Measurements from ENCODE around the gene SIVA1. TPM values are rescaled to one million over a fixed set of nuclear protein-coding genes. Genes with fewer than 3 reads are reported as not detected.

The SIVA1 gene
- total RNA-seq, 2 donors from 2014 or later = 111 to 130 TPM

DNA sequence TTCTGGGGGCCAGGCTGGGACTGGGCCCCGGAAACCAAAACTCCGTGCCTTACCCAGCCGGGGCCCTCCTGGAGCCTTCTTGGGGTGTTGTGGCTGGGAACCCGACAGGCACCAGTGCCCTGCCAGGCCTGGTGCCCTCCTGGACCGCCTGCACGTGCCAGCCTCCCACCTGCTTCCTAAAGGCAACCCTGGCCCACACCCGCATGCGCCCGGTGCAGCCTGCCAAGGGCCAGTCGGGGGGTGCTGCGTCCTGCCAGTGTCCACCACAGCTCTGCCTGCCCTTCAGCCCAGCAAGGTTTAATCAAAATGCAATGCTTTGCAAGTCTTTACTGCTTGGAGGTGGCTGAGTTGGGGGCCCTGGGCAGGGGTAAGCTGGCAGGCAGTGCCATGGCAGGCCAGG is 34.1 kb upstream of the SIVA1 start:
- Histone ChIP-seq H3K36me3 (replicated peaks in 1 of 2; ENCODE audit: insufficient read depth in 1 of 2, low read depth in 2 of 2) (no peaks in the 10 kb centered on the region), H3K4me3 (no peak overlapping the region), H3K27me3 (no peaks in the 10 kb centered on the region), H3K4me1 (peaks cover 9% of the 10 kb centered on the region), H3K27ac (no peak overlapping the region), H3K9me3 (no peaks in the 10 kb centered on the region)
- 90% methylated on average over 11 of the region's 11 CpGs; no CpG with 5 or more reads in 1 of the 2 donors for WGBS, 2 donors
- ATAC-seq (no peak), DNase-seq (no peak)
- TF ChIP-seq POLR2A (IDR thresholded peaks at IDR 0.05) = no peak
- TF ChIP-seq, protein P1, sequence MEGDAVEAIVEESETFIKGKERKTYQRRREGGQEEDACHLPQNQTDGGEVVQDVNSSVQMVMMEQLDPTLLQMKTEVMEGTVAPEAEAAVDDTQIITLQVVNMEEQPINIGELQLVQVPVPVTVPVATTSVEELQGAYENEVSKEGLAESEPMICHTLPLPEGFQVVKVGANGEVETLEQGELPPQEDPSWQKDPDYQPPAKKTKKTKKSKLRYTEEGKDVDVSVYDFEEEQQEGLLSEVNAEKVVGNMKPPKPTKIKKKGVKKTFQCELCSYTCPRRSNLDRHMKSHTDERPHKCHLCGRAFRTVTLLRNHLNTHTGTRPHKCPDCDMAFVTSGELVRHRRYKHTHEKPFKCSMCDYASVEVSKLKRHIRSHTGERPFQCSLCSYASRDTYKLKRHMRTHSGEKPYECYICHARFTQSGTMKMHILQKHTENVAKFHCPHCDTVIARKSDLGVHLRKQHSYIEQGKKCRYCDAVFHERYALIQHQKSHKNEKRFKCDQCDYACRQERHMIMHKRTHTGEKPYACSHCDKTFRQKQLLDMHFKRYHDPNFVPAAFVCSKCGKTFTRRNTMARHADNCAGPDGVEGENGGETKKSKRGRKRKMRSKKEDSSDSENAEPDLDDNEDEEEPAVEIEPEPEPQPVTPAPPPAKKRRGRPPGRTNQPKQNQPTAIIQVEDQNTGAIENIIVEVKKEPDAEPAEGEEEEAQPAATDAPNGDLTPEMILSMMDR (IDR thresholded peaks at IDR 0.05) = no peak
- intact Hi-C loops (cut with DNase I) = no loop called here

DNA sequence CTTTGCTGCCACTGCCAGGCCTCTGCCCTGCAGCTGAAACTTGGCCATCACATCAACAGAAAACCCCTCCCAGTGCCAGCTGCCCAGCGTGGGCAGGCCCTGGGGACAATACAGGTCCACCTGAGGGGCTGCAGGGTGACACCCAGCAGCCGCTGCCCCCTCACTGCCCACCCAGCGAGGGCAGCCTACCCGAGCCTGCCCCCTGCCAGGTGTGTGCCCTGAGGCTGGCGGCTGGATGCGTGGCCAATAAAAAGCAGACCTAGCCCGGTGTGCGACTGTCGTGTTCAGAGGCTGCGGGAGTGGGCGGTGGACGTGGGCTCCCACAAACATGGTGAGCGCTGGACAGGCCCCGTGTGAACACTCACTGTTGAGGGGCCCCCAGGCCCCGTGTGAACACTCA is 33.6 kb upstream of the SIVA1 start:
- 91 to 93% methylated on average over 6 to 15 of the region's 15 CpGs for WGBS, 2 donors

DNA sequence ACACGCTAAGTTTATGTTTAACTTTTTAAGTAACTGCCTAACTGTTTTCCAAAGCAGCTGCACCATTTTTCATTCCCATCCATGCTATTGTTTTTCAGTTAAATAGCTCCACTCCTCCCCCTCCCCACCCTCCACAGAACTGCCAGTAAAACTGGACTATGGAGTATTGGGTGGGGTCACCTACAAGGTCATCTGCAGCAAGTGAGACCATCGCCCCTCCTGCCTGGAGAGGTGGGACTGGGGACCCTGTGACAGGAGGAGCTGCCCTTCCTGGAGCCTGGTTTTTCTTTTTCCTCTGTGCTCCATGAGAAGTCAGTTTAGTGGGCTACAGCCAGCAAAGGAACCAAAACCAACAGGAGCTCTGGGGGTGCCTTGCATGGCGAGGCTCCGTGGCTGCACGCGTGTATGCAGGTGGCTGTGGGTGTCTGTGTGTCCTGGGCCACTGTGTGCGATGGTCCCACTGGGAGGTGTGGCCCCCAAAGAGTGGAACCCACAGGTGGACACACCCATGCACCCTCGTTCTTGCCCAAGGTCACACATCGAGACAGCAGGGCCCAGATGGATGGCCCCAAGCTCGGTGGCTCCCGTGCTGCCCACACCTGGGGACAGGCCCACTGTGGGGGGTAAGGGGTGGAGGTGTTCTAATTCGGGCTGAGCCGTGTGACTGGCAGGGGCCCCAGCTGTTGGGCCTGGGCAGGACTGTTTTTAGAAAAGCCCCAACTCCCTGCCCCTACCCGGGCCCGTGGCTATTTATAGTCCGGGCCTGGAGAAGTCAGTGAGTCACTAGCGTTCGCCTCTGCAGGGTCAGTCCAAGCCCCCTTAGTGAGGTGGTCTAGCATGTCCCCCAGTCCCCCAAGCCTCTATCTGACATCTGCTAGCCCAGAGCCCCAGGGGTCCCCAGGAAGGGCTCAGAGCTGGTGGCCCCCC is 31.2 kb upstream of the SIVA1 start:
- no peaks in the 10 kb centered on the region for H3K36me3 ChIP-seq (replicated peaks in 1 of 2; ENCODE audit: insufficient read depth in 1 of 2, low read depth in 2 of 2)
- no peak overlapping the region for H3K27ac ChIP-seq
- intact Hi-C loops (cut with DNase I) = no loop called here
- no peak overlapping the region for H3K4me3 ChIP-seq
- peaks cover 31% of the 10 kb centered on the region for H3K4me1 ChIP-seq
- DNase-seq (no peak), ATAC-seq (no peak)
- no peaks in the 10 kb centered on the region for H3K9me3 ChIP-seq
- H3K27me3 ChIP-seq = no peaks in the 10 kb centered on the region
- WGBS, 2 donors = 78 to 79% methylated on average over 8 to 12 of the region's 18 CpGs
- no peak for TF ChIP-seq POLR2A (IDR thresholded peaks at IDR 0.05)
- TF ChIP-seq, protein P1 (IDR thresholded peaks at IDR 0.05) = no peak

More for the DNA sequence above, 33.6 kb upstream of the SIVA1 start:
- no peaks in the 10 kb centered on the region for H3K36me3 ChIP-seq (replicated peaks in 1 of 2; ENCODE audit: insufficient read depth in 1 of 2, low read depth in 2 of 2)
- H3K4me3 ChIP-seq = no peak overlapping the region
- no peak for ATAC-seq
- H3K9me3 ChIP-seq = no peaks in the 10 kb centered on the region
- TF ChIP-seq, protein P1 (IDR thresholded peaks at IDR 0.05) = no peak
- no peak for TF ChIP-seq POLR2A (IDR thresholded peaks at IDR 0.05)
- H3K27me3 ChIP-seq = no peaks in the 10 kb centered on the region
- no peak overlapping the region for H3K27ac ChIP-seq
- intact Hi-C loops (cut with DNase I) = no loop called here
- no peak for DNase-seq
- peaks cover 9% of the 10 kb centered on the region for H3K4me1 ChIP-seq

DNA sequence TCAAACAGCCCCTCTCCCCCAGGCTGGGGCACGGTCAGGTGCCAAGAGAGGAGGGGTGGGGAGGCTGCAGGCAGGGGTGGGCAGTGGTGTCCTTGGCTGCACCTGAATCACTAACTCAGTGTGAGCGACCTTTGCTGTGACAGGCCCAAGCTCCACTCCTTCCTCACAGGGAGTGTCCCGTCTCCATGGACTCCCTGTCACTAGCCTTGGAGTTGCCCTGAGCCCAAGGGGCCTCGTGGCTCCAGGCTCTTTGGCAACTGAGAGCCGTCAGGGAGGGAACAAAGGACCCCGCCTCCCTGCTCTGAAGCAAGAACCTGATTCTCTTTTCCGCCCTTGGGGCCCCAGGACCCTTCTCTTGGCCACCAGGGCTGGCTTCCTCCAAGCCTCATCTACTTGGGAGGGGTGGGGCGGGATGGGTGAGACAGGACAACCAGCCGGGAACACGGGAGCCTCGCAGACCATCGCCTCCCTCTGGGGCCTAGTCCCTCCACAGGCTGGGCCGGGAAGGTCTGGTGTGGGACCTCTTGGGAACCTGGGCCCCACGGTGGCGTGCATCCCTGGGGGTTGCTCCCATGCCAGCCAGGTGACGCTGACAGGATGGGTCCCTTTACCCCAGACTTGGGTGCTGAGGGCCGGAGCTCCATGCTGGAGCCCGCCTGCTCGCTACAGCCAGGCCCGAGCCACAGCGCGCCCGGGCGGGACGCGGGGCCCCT is 29.9 kb upstream of the SIVA1 start:
- Histone ChIP-seq H3K4me3 (no peak overlapping the region), H3K27ac (peak overlapping the region in 3 of 4 donors; percentile 52 to 72 (median 53))

More for the DNA sequence above, 29.9 kb upstream of the SIVA1 start:
- intact Hi-C loops (cut with DNase I) = no loop called here
- no peaks in the 10 kb centered on the region for H3K27me3 ChIP-seq
- ATAC-seq (no peak), DNase-seq (no peak)
- H3K9me3 ChIP-seq = no peaks in the 10 kb centered on the region
- no peaks in the 10 kb centered on the region for H3K36me3 ChIP-seq (replicated peaks in 1 of 2; ENCODE audit: insufficient read depth in 1 of 2, low read depth in 2 of 2)
- no peak for TF ChIP-seq POLR2A (IDR thresholded peaks at IDR 0.05)
- TF ChIP-seq, protein P1 (IDR thresholded peaks at IDR 0.05) = no peak
- H3K4me1 ChIP-seq = peaks cover 32% of the 10 kb centered on the region
- 43 to 62% methylated on average over 5 to 26 of the region's 26 CpGs for WGBS, 2 donors
